SK-N-SH (cell line): ENCODE data around the gene TAS1R1. TPM values are rescaled to one million over a fixed set of nuclear protein-coding genes. Genes with fewer than 3 reads are reported as not detected.

Experiments used
- CTCF ChIA-PET: fragments of 300-600, 350-600 bp; formaldehyde crosslinking; extraction: SDS; loops from one replicate; lab custom pipeline; 2021; lab: Yijun Ruan, JAX
- POLR2A ChIA-PET: fragments of 350-600 bp; sonication (Branson Sonifier 250); formaldehyde crosslinking; extraction: SDS; loops from one replicate; lab custom pipeline; 2020; ENCODE audit warnings: antibody characterized with exemption, inconsistent platforms; lab: Yijun Ruan, JAX
- DNase-seq: peaks from one replicate; pipeline ENCODE4 v3.0.0; 2012
- H2AFZ ChIP-seq: fragments of 200-600 bp; sonication (generic); 2 replicates; pipeline ENCODE4 v1.8.1; 2016; ENCODE audit warnings: antibody characterized with exemption, mild to moderate bottlenecking, low read depth
- H3F3A ChIP-seq: fragments of 200-600 bp; sonication (generic); replicated peaks from 2 replicates; pipeline ENCODE3; 2016; ENCODE audit warnings: antibody characterized with exemption, mild to moderate bottlenecking; ENCODE audit not compliant: insufficient read depth
- H3K27ac ChIP-seq, 2 experiments: fragments of 200-500 bp in 1 of 2; fragments of 200-600 bp in 1 of 2; sonication (Bioruptor generic) in 1 of 2; sonication (generic), shearing (Covaris generic) in 1 of 2; 2 replicates each; pipeline versions ENCODE4 v1.5.1 to v1.6.1; 2014 to 2016; ENCODE audit warnings: low read depth in 2 of 2, inconsistent platforms in 1 of 2, low read length in 1 of 2, mild to moderate bottlenecking in 1 of 2, mixed read lengths in 1 of 2
- H3K27me3 ChIP-seq: fragments of 200-600 bp; sonication (generic), shearing (Covaris generic); 2 replicates; pipeline ENCODE4 v1.6.1; 2016; ENCODE audit warnings: mixed run types; ENCODE audit not compliant: insufficient read depth
- H3K36me3 ChIP-seq, 2 experiments: fragments of 200-500 bp in 1 of 2; fragments of 200-600 bp in 1 of 2; sonication (Bioruptor generic) in 1 of 2; sonication (generic) in 1 of 2; replicated peaks in 1 of 2; 2 replicates each; pipeline versions ENCODE3 to v1.5.1; 2014 to 2016; ENCODE audit warnings: low read length in 1 of 2, mild to moderate bottlenecking in 1 of 2; ENCODE audit not compliant: insufficient read depth in 2 of 2, control insufficient read depth in 1 of 2
- H3K4me1 ChIP-seq, 2 experiments: fragments of 200-500 bp in 1 of 2; fragments of 200-600 bp in 1 of 2; sonication (Bioruptor generic) in 1 of 2; sonication (generic), shearing (Covaris generic) in 1 of 2; 2 replicates each; pipeline versions ENCODE4 v1.5.1 to v1.6.1; 2014 to 2016; ENCODE audit warnings: low read depth in 1 of 2, low read length in 1 of 2, mixed run types in 1 of 2; ENCODE audit not compliant: insufficient read depth in 2 of 2, control insufficient read depth in 1 of 2
- H3K4me2 ChIP-seq: fragments of 200-600 bp; sonication (generic), shearing (Covaris generic); 2 replicates; pipeline ENCODE4 v1.6.1; 2017; ENCODE audit warnings: mixed run types
- H3K4me3 ChIP-seq, 2 experiments: fragments of 200-500 bp in 1 of 2; fragments of 200-600 bp in 1 of 2; sonication (Bioruptor generic) in 1 of 2; sonication (generic), shearing (Covaris generic) in 1 of 2; 2 replicates each; pipeline versions ENCODE4 v1.5.1 to v1.8.1; 2014 to 2016; ENCODE audit warnings: low read depth in 2 of 2, inconsistent platforms in 1 of 2, low read length in 1 of 2, mild to moderate bottlenecking in 1 of 2, mixed read lengths in 1 of 2, moderate library complexity in 1 of 2
- H3K79me2 ChIP-seq: fragments of 200-600 bp; sonication (generic); 2 replicates; pipeline ENCODE4 v1.8.1; 2017; ENCODE audit warnings: mild to moderate bottlenecking; ENCODE audit not compliant: insufficient read depth
- H3K9ac ChIP-seq: fragments of 200-600 bp; sonication (generic); 2 replicates; pipeline ENCODE4 v1.6.1; 2017; ENCODE audit warnings: mixed run types
- H3K9me2 ChIP-seq: fragments of 200-600 bp; sonication (generic); 2 replicates; pipeline ENCODE4 v1.6.1; 2017; ENCODE audit warnings: mixed run types
- H3K9me3 ChIP-seq: fragments of 200-600 bp; sonication (generic); 2 replicates; pipeline ENCODE4 v1.6.1; 2017; ENCODE audit warnings: mixed run types, mild to moderate bottlenecking, moderate library complexity
- H4K20me1 ChIP-seq: fragments of 200-600 bp; sonication (generic); 2 replicates; pipeline ENCODE4 v1.6.1; 2017; ENCODE audit warnings: mild to moderate bottlenecking, mixed run types; ENCODE audit not compliant: insufficient read depth
- CHD2 ChIP-seq: fragments of 150-350 bp; IDR thresholded peaks from 2 replicates; pipeline ENCODE4 v1.6.1; 2018; ENCODE audit warnings: low read length; ENCODE audit not compliant: partially characterized antibody
- EP300 ChIP-seq, 2 experiments: IDR thresholded peaks; 2 replicates each; pipeline versions ENCODE4 v1.4.0 to v1.6.1; 2012; ENCODE audit warnings: borderline replicate concordance in 1 of 2, low read depth in 1 of 2, low read length in 1 of 2
- FOXJ3 ChIP-seq: sonication (generic); formaldehyde crosslinking; IDR thresholded peaks from 2 replicates; pipeline ENCODE4 v1.5.1; 2020; ENCODE audit warnings: mild to moderate bottlenecking, missing genetic modification reagents
- GABPA ChIP-seq: IDR thresholded peaks from 2 replicates; pipeline ENCODE4 v1.4.0; 2012; ENCODE audit warnings: low read depth, mild to moderate bottlenecking
- GATA2 ChIP-seq: sonication (generic); formaldehyde crosslinking; IDR thresholded peaks from 2 replicates; pipeline ENCODE4 v1.5.0; 2020; ENCODE audit warnings: mild to moderate bottlenecking, missing genetic modification reagents
- JUND ChIP-seq: IDR thresholded peaks from 2 replicates; pipeline ENCODE4 v1.4.0; 2012
- MEF2A ChIP-seq: IDR thresholded peaks from 2 replicates; pipeline ENCODE4 v1.4.0; 2012; ENCODE audit warnings: low read depth, borderline replicate concordance
- MXI1 ChIP-seq: IDR thresholded peaks from 2 replicates; pipeline ENCODE4 v1.6.1; 2012; ENCODE audit warnings: mild to moderate bottlenecking, low read depth, low read length, improper control_type of control experiment
- RAD21 ChIP-seq: IDR thresholded peaks from 2 replicates; pipeline ENCODE4 v1.6.1; 2012; ENCODE audit warnings: mild to moderate bottlenecking, low read length
- RCOR1 ChIP-seq: fragments of 150-350 bp; IDR thresholded peaks from 2 replicates; pipeline ENCODE4 v1.6.1; 2017; ENCODE audit warnings: antibody characterized with exemption, low read length
- SMC3 ChIP-seq: IDR thresholded peaks from 2 replicates; pipeline ENCODE4 v1.6.1; 2012; ENCODE audit warnings: low read depth, low read length, improper control_type of control experiment
- TCF12 ChIP-seq: IDR thresholded peaks from 2 replicates; pipeline ENCODE4 v1.4.0; 2012
- WGBS: methylation state at CpG from one replicate; pipeline ENCODE4 v1.1.6; 2017; ENCODE audit warnings: low lambda C conversion rate; 5-methylcytosine and 5-hydroxymethylcytosine counted together
- polyA plus RNA-seq, 3 experiments: library from polyadenylated mRNA; depleted of rRNA; stranded (reverse); fragments of >200 nt; gene quantifications; 2 replicates each; pipeline ENCODE4 v1.2.3, GENCODE V29; 2012
- TF ChIP-seq, protein P1 (sequence below): fragments of 150-350 bp; IDR thresholded peaks from 2 replicates; pipeline ENCODE4 v1.6.1; 2017; ENCODE audit warnings: antibody characterized with exemption, low read length, low read depth, borderline replicate concordance
- TF ChIP-seq, protein P2 (sequence below): IDR thresholded peaks from 2 replicates; pipeline ENCODE4 v1.4.0; 2012; ENCODE audit warnings: low read depth, borderline replicate concordance
- TF ChIP-seq, protein P3 (sequence below): IDR thresholded peaks from 2 replicates; pipeline ENCODE4 v1.4.0; 2012; ENCODE audit warnings: low read depth, borderline replicate concordance
- TF ChIP-seq, protein P4 (sequence below): IDR thresholded peaks from 2 replicates; pipeline ENCODE4 v1.4.0; 2012; ENCODE audit warnings: low read depth

Gene TAS1R1
- polyA plus RNA-seq, 1 of the 3 experiments (the other 2 are of a cell fraction) = not detected

DNA sequence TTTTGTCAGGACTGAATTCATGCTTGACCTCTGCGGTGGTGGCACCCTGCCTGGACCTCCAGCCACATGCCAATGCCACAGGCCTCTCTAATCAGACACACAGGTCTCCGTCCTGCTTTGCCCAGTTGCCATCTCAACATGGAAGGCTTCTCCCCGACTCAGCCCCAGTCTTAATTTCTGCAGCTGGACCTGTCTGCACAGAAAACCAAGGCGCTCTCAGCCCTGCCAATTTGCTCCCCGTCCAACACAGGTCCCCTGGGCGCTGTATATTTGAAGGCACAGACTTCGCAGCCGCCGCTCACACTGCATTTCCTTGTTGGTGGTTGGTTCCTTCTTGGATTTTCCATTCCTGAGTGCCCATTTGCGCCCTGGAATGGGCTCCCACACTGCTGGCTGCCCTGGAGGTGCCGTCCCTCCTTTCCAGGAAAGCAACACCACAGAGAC lies 35.6 kb upstream of the TAS1R1 start:
- WGBS = 81% methylated on average over 10 of the region's 11 CpGs
- DNase-seq = peak; percentile 22
- no peaks in the 10 kb centered on the region for H3K36me3 ChIP-seq
- peaks cover 24% of the 10 kb centered on the region for H3F3A ChIP-seq
- no peaks in the 10 kb centered on the region for H3K9me3 ChIP-seq
- no peaks in the 10 kb centered on the region for H3K79me2 ChIP-seq
- TF ChIP-seq RCOR1 (no peak), GABPA (no peak), MEF2A (no peak), TCF12 (no peak), JUND (no peak), MXI1 (no peak), CHD2 (no peak)
- TF ChIP-seq, protein P1, sequence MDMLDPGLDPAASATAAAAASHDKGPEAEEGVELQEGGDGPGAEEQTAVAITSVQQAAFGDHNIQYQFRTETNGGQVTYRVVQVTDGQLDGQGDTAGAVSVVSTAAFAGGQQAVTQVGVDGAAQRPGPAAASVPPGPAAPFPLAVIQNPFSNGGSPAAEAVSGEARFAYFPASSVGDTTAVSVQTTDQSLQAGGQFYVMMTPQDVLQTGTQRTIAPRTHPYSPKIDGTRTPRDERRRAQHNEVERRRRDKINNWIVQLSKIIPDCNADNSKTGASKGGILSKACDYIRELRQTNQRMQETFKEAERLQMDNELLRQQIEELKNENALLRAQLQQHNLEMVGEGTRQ = no peak
- H3K9ac ChIP-seq = no peak overlapping the region
- no peak overlapping the region for H3K4me3 ChIP-seq
- ChIA-PET CTCF (interaction anchor here (0.6 to 23.4 kb wide), 9 partner anchors 18 to 818 kb away, joined by 3 to 439 read pairs (median 4); partner anchors contain the start of genes PLEKHG5 and TNFRSF25), POLR2A (interaction anchor here (0.7 to 1.0 kb wide), 4 partner anchors 12 to 25 kb away, joined by 3 to 8 read pairs (median 4); no protein-coding TSS in a partner anchor)
- H3K27ac ChIP-seq = peak overlapping the region; percentile 35 to 95; a peak in 3 of 4 replicates
- H3K4me1 ChIP-seq = peaks cover 0 to 41% of the 10 kb centered on the region in 2 experiments; a peak in 3 of 4 replicates
- no peak overlapping the region for H2AFZ ChIP-seq
- no peaks in the 10 kb centered on the region for H3K27me3 ChIP-seq
- no peaks in the 10 kb centered on the region for H4K20me1 ChIP-seq
- peak overlapping the region; percentile 24; the same call in 1 of the 2 replicates for H3K4me2 ChIP-seq
- H3K9me2 ChIP-seq = no peaks in the 10 kb centered on the region

DNA sequence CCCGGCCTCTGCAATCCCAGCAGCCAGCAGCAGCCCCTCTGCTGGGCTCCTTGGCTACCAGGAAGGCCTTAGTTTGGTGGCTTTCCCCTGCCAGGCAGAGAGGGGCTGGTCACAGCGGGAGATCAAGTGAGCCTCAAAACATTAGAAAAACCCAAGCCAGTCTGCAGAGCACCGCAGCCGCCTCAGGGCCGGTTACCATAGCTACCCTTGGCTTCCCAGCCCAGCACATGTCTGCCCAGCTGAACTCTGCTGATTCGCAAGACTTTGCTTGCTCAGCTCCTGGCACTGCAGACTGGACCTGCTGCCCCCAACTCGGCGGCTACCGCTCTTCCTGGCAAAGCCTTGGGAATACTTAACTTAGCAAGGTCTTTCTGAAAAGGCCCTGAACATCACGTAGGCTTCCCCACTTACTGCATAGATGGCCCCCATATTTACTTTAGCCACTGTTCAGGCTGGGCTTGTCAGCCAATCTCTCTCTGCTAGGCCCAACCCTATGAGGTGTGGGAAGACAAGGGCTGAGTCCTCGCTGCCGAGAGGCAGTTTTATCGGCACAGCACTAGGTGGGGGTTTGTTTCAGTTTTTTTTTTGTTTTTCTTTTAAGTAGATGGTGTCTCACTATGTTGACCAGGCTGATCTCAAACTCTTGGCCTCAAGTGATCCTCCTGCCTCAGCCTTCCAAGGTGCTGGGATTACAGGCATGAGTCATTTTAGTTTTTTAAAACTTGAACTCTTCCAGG lies 35.0 kb upstream of the TAS1R1 start:
- peak overlapping the region; percentile 35 to 95; a peak in 3 of 4 replicates for H3K27ac ChIP-seq
- H2AFZ ChIP-seq = no peak overlapping the region
- WGBS = 40% methylated on average over 12 of the region's 13 CpGs
- H3K4me2 ChIP-seq = peak overlapping the region; percentile 24; the same call in 1 of the 2 replicates
- H3K9me3 ChIP-seq = no peaks in the 10 kb centered on the region
- no peaks in the 10 kb centered on the region for H4K20me1 ChIP-seq
- no peaks in the 10 kb centered on the region for H3K27me3 ChIP-seq
- H3K4me1 ChIP-seq = peaks cover 0 to 41% of the 10 kb centered on the region in 2 experiments; a peak in 3 of 4 replicates
- POLR2A ChIA-PET = interaction anchor here (0.7 to 1.0 kb wide), 4 partner anchors 13 to 25 kb away, joined by 3 to 8 read pairs (median 4); no protein-coding TSS in a partner anchor
- no peak overlapping the region for H3K4me3 ChIP-seq
- H3F3A ChIP-seq = peaks cover 24% of the 10 kb centered on the region
- no peaks in the 10 kb centered on the region for H3K36me3 ChIP-seq
- TF ChIP-seq MXI1 (peak; percentile 99), CHD2 (peak; percentile 8), SMC3 (no peak), GATA2 (CRISPR knock-in tag) (no peak), FOXJ3 (CRISPR knock-in tag) (0 out of 2 replicates have a peak, but pooled peaks have one; percentile 61), EP300 (IDR thresholded peaks at IDR 0.05; ENCODE audit: borderline replicate concordance in 1 of 2, low read depth in 1 of 2, low read length in 1 of 2) (peak in 1 of 2 experiments; percentile 60; a peak in 2 of 4 replicates), RAD21 (peak; percentile 25)
- TF ChIP-seq, protein P2, sequence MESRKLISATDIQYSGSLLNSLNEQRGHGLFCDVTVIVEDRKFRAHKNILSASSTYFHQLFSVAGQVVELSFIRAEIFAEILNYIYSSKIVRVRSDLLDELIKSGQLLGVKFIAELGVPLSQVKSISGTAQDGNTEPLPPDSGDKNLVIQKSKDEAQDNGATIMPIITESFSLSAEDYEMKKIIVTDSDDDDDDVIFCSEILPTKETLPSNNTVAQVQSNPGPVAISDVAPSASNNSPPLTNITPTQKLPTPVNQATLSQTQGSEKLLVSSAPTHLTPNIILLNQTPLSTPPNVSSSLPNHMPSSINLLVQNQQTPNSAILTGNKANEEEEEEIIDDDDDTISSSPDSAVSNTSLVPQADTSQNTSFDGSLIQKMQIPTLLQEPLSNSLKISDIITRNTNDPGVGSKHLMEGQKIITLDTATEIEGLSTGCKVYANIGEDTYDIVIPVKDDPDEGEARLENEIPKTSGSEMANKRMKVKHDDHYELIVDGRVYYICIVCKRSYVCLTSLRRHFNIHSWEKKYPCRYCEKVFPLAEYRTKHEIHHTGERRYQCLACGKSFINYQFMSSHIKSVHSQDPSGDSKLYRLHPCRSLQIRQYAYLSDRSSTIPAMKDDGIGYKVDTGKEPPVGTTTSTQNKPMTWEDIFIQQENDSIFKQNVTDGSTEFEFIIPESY = no peak
- TF ChIP-seq, protein P3, sequence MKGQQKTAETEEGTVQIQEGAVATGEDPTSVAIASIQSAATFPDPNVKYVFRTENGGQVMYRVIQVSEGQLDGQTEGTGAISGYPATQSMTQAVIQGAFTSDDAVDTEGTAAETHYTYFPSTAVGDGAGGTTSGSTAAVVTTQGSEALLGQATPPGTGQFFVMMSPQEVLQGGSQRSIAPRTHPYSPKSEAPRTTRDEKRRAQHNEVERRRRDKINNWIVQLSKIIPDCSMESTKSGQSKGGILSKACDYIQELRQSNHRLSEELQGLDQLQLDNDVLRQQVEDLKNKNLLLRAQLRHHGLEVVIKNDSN = no peak
- TF ChIP-seq, protein P4, sequence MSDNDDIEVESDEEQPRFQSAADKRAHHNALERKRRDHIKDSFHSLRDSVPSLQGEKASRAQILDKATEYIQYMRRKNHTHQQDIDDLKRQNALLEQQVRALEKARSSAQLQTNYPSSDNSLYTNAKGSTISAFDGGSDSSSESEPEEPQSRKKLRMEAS = peak; percentile 57
- TF ChIP-seq, all 33 proteins: peak for 6
- peak; percentile 82 for DNase-seq
- CTCF ChIA-PET = interaction anchor here (0.6 to 23.4 kb wide), 9 partner anchors 18 to 818 kb away, joined by 3 to 439 read pairs (median 4); partner anchors contain the start of genes PLEKHG5 and TNFRSF25
- Histone ChIP-seq H3K9me2 (no peaks in the 10 kb centered on the region), H3K9ac (no peak overlapping the region), H3K79me2 (no peaks in the 10 kb centered on the region)
